ENCODE data around the gene KIF5C.

Gene KIF5C

DNA sequence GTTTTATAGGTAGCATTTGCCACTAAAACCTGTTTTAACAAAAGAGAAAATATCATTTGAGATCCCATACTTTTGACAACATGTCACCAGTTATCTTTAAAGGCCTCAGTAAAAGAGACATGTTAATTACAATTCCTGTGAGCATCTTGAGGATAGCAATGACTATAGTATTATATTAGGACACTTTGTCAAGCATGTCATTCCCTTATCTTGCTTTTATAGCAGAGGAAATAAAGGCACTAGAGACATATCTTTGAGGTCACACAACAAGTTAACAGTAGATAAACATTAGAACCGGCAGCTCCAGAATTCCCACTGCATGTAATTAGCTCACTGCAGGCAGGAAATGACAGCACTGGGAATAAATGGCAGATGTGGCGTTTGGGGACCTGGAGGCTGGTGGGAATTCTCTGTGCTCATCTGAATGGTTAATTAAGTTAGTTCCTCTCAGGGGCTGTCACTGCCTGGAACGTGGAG lies 189.4 kb downstream of the KIF5C start:
- Histone ChIP-seq H3K14ac (ENCODE audit: low read length) (no peak overlapping the region), H3K4ac (ENCODE audit: low read length) (no peak overlapping the region), H2AK5ac (ENCODE audit: low read depth, low read length) (no peak overlapping the region), H3K4me3 (ENCODE audit: low read length in 2 of 2) (no peak overlapping the region), H3K4me1 (ENCODE audit: control insufficient read depth in 2 of 2, insufficient read depth in 1 of 2, low read depth in 1 of 2, low read length in 2 of 2) (no peaks in the 10 kb centered on the region), H3K9me3 (replicated peaks in 1 of 2; ENCODE audit: control insufficient read depth in 2 of 2, insufficient read depth in 1 of 2, low read depth in 1 of 2, low read length in 2 of 2) (no peaks in the 10 kb centered on the region), H2BK12ac (ENCODE audit: low read length) (no peak overlapping the region), H2BK15ac (ENCODE audit: low read length) (no peak overlapping the region), H3K18ac (ENCODE audit: low read length) (no peak overlapping the region), H4K8ac (ENCODE audit: low read depth, low read length) (no peak overlapping the region), H4K91ac (ENCODE audit: low read depth, low read length, poor library complexity) (no peak overlapping the region), H3K36me3 (replicated peaks in 1 of 2; ENCODE audit: control insufficient read depth in 2 of 2, insufficient read depth in 2 of 2, low read length in 2 of 2) (no peaks in the 10 kb centered on the region), H3K79me1 (ENCODE audit: low read depth, low read length) (no peaks in the 10 kb centered on the region), H3K27me3 (ENCODE audit: control insufficient read depth in 3 of 3, insufficient read depth in 3 of 3, low read depth in 1 of 3, low read length in 3 of 3) (peaks cover 0 to 2% (median 0%) of the 10 kb centered on the region in 3 experiments), H2BK5ac (ENCODE audit: low read length) (no peak overlapping the region), H3K23ac (ENCODE audit: low read depth, low read length, poor library complexity) (no peak overlapping the region), H3K4me2 (ENCODE audit: insufficient read depth, low read length, poor library complexity, severe bottlenecking) (no peak overlapping the region), H3K9ac (ENCODE audit: low read depth, low read length, poor library complexity) (no peak overlapping the region), H2BK120ac (ENCODE audit: low read depth, low read length) (no peak overlapping the region), H2AFZ (ENCODE audit: low read length) (no peak overlapping the region), H3K27ac (replicated peaks; ENCODE audit: low read length) (no peak overlapping the region)
- no peak for DNase-seq (ENCODE audit: low spot score)
- WGBS, 2 donors (ENCODE audit: extremely low coverage in 2 of 2, insufficient read length in 2 of 2, insufficient replicate concordance in 1 of 2) = no CpG with 5 or more reads among the region's 3 CpGs

DNA sequence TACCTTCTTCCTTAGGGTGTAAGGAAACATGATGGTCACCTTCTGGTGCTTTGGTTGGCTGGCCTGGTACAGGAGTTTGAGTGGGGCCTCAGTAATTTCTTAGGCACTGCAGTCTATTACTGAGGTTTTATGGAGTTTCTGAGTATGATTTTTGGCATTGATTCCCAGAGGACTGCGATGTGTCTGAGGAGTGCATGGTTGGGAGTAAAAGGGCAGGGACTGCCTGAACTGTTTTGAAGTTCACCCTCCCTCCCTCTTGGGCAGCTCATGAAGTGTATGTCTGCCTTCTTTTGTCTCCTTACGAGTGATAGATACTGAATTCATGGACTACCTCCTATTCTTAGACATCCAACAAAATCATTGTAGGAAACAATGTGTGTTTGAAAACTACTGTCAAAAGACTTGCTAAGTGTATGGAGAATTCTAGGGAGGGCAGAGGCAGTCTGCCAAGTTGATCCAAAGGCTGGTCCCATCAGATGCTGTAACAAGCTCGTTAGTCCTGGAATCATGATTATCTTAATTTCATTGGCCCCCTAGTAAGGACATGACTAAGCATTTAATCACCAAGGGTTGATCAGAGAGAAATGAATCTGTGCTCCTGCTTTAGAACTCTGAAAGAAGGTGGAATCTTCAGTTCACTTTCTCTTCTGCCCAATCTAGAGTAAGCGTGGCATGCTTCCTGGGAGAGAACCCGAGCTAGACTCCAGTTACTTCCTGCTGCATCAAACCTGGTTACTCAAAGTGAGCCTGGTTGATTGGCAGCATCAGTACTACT lies 190.0 kb downstream of the KIF5C start:
- H2BK15ac ChIP-seq (ENCODE audit: low read length) = no peak overlapping the region
- no peak overlapping the region for H3K4me2 ChIP-seq (ENCODE audit: insufficient read depth, low read length, poor library complexity, severe bottlenecking)
- H3K27ac ChIP-seq (replicated peaks; ENCODE audit: low read length) = no peak overlapping the region
- DNase-seq (ENCODE audit: low spot score) = no peak
- H2AK5ac ChIP-seq (ENCODE audit: low read depth, low read length) = no peak overlapping the region
- no peak overlapping the region for H3K9ac ChIP-seq (ENCODE audit: low read depth, low read length, poor library complexity)
- H3K4ac ChIP-seq (ENCODE audit: low read length) = no peak overlapping the region
- H4K91ac ChIP-seq (ENCODE audit: low read depth, low read length, poor library complexity) = no peak overlapping the region
- no peak overlapping the region for H2BK12ac ChIP-seq (ENCODE audit: low read length)
- no peaks in the 10 kb centered on the region for H3K79me1 ChIP-seq (ENCODE audit: low read depth, low read length)
- H3K4me3 ChIP-seq (ENCODE audit: low read length in 2 of 2) = no peak overlapping the region
- H2BK5ac ChIP-seq (ENCODE audit: low read length) = no peak overlapping the region
- no peak overlapping the region for H3K18ac ChIP-seq (ENCODE audit: low read length)
- H3K4me1 ChIP-seq (ENCODE audit: control insufficient read depth in 2 of 2, insufficient read depth in 1 of 2, low read depth in 1 of 2, low read length in 2 of 2) = no peaks in the 10 kb centered on the region
- no peak overlapping the region for H3K23ac ChIP-seq (ENCODE audit: low read depth, low read length, poor library complexity)
- H3K9me3 ChIP-seq (replicated peaks in 1 of 2; ENCODE audit: control insufficient read depth in 2 of 2, insufficient read depth in 1 of 2, low read depth in 1 of 2, low read length in 2 of 2) = no peaks in the 10 kb centered on the region
- no peak overlapping the region for H3K14ac ChIP-seq (ENCODE audit: low read length)
- no CpG with 5 or more reads among the region's 5 CpGs for WGBS, 2 donors (ENCODE audit: extremely low coverage in 2 of 2, insufficient read length in 2 of 2, insufficient replicate concordance in 1 of 2)
- H2BK120ac ChIP-seq (ENCODE audit: low read depth, low read length) = no peak overlapping the region
- no peak overlapping the region for H2AFZ ChIP-seq (ENCODE audit: low read length)
- peaks cover 0 to 2% (median 0%) of the 10 kb centered on the region in 3 experiments for H3K27me3 ChIP-seq (ENCODE audit: control insufficient read depth in 3 of 3, insufficient read depth in 3 of 3, low read depth in 1 of 3, low read length in 3 of 3)
- H3K36me3 ChIP-seq (replicated peaks in 1 of 2; ENCODE audit: control insufficient read depth in 2 of 2, insufficient read depth in 2 of 2, low read length in 2 of 2) = no peaks in the 10 kb centered on the region
- H4K8ac ChIP-seq (ENCODE audit: low read depth, low read length) = no peak overlapping the region

DNA sequence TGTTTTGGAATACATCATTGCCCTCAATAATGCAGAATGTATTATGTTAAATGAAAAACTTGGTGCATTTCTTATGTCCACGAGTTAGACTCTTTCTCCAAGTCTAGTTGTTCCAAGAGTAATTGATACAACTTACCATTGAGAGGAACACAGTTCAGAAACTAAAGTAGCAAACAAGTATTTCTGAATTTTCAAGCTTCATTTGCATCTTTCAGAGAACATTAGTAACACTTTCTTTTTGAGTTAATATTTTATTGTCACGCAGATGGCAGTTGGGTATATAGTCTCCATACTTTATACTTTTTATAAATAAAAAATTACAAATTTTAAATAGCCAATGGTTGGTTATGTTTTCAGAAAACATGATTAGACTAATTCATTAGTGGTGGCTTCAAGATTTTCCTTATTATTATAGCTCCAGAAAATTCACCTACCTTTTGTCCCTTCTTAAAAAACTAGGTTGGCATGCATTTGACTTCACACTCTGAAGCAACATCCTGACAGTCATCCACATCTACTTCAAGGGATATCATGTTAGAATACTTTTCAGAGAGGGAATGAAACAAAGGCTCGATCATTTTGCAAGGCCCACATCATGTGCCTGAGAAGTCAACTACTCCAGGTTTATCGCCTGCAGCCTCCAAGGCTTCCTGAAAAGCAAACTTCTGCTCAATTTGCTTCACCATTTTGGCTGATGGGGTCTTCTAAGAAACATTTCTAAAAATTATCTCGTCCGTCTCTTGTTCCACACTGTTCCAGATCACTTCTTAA lies 193.4 kb downstream of the KIF5C start:
- H2BK5ac ChIP-seq (ENCODE audit: low read length) = no peak overlapping the region

More for the DNA sequence above, 193.4 kb downstream of the KIF5C start:
- Histone ChIP-seq H3K27ac (replicated peaks; ENCODE audit: low read length) (no peak overlapping the region), H4K8ac (ENCODE audit: low read depth, low read length) (no peak overlapping the region), H2BK15ac (ENCODE audit: low read length) (no peak overlapping the region), H2AFZ (ENCODE audit: low read length) (no peak overlapping the region), H3K4ac (ENCODE audit: low read length) (no peak overlapping the region), H3K36me3 (replicated peaks in 1 of 2; ENCODE audit: control insufficient read depth in 2 of 2, insufficient read depth in 2 of 2, low read length in 2 of 2) (no peaks in the 10 kb centered on the region), H3K18ac (ENCODE audit: low read length) (no peak overlapping the region), H2BK120ac (ENCODE audit: low read depth, low read length) (no peak overlapping the region), H3K9ac (ENCODE audit: low read depth, low read length, poor library complexity) (no peak overlapping the region), H4K91ac (ENCODE audit: low read depth, low read length, poor library complexity) (no peak overlapping the region), H3K79me1 (ENCODE audit: low read depth, low read length) (no peaks in the 10 kb centered on the region), H3K23ac (ENCODE audit: low read depth, low read length, poor library complexity) (no peak overlapping the region), H3K4me1 (ENCODE audit: control insufficient read depth in 2 of 2, insufficient read depth in 1 of 2, low read depth in 1 of 2, low read length in 2 of 2) (no peaks in the 10 kb centered on the region), H3K4me3 (ENCODE audit: low read length in 2 of 2) (no peak overlapping the region), H3K27me3 (ENCODE audit: control insufficient read depth in 3 of 3, insufficient read depth in 3 of 3, low read depth in 1 of 3, low read length in 3 of 3) (no peaks in the 10 kb centered on the region), H2AK5ac (ENCODE audit: low read depth, low read length) (no peak overlapping the region), H3K9me3 (replicated peaks in 1 of 2; ENCODE audit: control insufficient read depth in 2 of 2, insufficient read depth in 1 of 2, low read depth in 1 of 2, low read length in 2 of 2) (no peaks in the 10 kb centered on the region), H2BK12ac (ENCODE audit: low read length) (no peak overlapping the region), H3K14ac (ENCODE audit: low read length) (no peak overlapping the region), H3K4me2 (ENCODE audit: insufficient read depth, low read length, poor library complexity, severe bottlenecking) (no peak overlapping the region)
- DNase-seq (ENCODE audit: low spot score) = no peak
- WGBS, 2 donors (ENCODE audit: extremely low coverage in 2 of 2, insufficient read length in 2 of 2, insufficient replicate concordance in 1 of 2) = no CpG with 5 or more reads among the region's 6 CpGs
